ENCODE measurements around the gene NUP210.

The NUP210 gene

GRCh38 chr3:13338231-13338630 is 81.9 kb downstream of the NUP210 start:
- no peak for TF ChIP-seq L3MBTL2 (conservative IDR thresholded peaks at IDR 0.05)
- no peak for TF ChIP-seq PKNOX1 (IDR thresholded peaks at IDR 0.05)
- TF ChIP-seq FOXM1 (IDR thresholded peaks at IDR 0.05; ENCODE audit: borderline replicate concordance) = no peak
- no peak for TF ChIP-seq LEF1 (IDR thresholded peaks at IDR 0.05; ENCODE audit: borderline replicate concordance)
- TF ChIP-seq ARNT (IDR thresholded peaks at IDR 0.05) = no peak
- no peak for TF ChIP-seq NFRKB (IDR thresholded peaks at IDR 0.05)
- TF ChIP-seq FOXK2 (IDR thresholded peaks at IDR 0.05) = no peak
- TF ChIP-seq HDGF (IDR thresholded peaks at IDR 0.05; ENCODE audit: borderline replicate concordance) = no peak
- no peak for TF ChIP-seq ZNF384 (IDR thresholded peaks at IDR 0.05)
- TF ChIP-seq CTBP1 (IDR thresholded peaks at IDR 0.05; ENCODE audit: borderline replicate concordance) = no peak
- no peak for TF ChIP-seq ELF4 (IDR thresholded peaks at IDR 0.05)
- no peak for TF ChIP-seq BHLHE40 (IDR thresholded peaks at IDR 0.05; ENCODE audit: borderline replicate concordance)
- TF ChIP-seq SP1 (IDR thresholded peaks at IDR 0.05) = no peak
- no peak for TF ChIP-seq TARDBP (IDR thresholded peaks at IDR 0.05)
- TF ChIP-seq SUZ12 (IDR thresholded peaks at IDR 0.05) = no peak
- TF ChIP-seq FOXA1 (IDR thresholded peaks at IDR 0.05) = no peak
- POLR2A ChIA-PET = no interaction called here
- DNase-seq (ENCODE audit: extremely low spot score) = no peak
- CTCF ChIA-PET = no interaction called here

DNA sequence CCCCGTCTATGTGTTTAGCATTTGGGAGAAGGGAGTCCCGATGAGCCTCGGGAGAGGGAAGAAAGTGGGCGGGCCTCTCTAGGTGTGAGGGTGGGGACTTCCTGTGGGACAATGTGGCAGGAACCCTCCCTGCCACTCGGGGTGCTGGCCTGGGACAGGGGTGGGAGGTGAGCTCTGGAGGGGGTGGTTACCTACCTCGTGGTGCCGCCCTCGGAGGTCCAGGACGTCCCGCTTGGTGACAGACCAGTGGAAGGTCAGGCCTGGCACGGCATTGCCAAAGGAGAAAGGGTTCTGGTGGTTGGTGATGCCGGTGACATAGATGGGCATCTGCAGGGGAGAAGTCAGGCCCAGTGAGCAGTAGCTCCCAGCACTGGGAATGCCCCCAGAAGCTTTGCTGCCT is 83.5 kb downstream of the NUP210 start:
- POLR2A ChIA-PET = no interaction called here
- no peak for DNase-seq (ENCODE audit: extremely low spot score)
- no peak for TF ChIP-seq NFRKB (IDR thresholded peaks at IDR 0.05)
- TF ChIP-seq FOXM1 (IDR thresholded peaks at IDR 0.05; ENCODE audit: borderline replicate concordance) = no peak
- TF ChIP-seq BHLHE40 (IDR thresholded peaks at IDR 0.05; ENCODE audit: borderline replicate concordance) = no peak
- no peak for TF ChIP-seq ELF4 (IDR thresholded peaks at IDR 0.05)
- no peak for TF ChIP-seq FOXK2 (IDR thresholded peaks at IDR 0.05)
- TF ChIP-seq LEF1 (IDR thresholded peaks at IDR 0.05; ENCODE audit: borderline replicate concordance) = no peak
- TF ChIP-seq HDGF (IDR thresholded peaks at IDR 0.05; ENCODE audit: borderline replicate concordance) = no peak
- no peak for TF ChIP-seq L3MBTL2 (conservative IDR thresholded peaks at IDR 0.05)
- no peak for TF ChIP-seq ZNF384 (IDR thresholded peaks at IDR 0.05)
- no peak for TF ChIP-seq TARDBP (IDR thresholded peaks at IDR 0.05)
- no peak for TF ChIP-seq ARNT (IDR thresholded peaks at IDR 0.05)
- TF ChIP-seq FOXA1 (IDR thresholded peaks at IDR 0.05) = no peak
- TF ChIP-seq CTBP1 (IDR thresholded peaks at IDR 0.05; ENCODE audit: borderline replicate concordance) = no peak
- CTCF ChIA-PET = interaction anchor here (0.5 kb wide), 1 partner anchor 44 kb away, joined by 3 read pairs; no protein-coding TSS in a partner anchor

DNA sequence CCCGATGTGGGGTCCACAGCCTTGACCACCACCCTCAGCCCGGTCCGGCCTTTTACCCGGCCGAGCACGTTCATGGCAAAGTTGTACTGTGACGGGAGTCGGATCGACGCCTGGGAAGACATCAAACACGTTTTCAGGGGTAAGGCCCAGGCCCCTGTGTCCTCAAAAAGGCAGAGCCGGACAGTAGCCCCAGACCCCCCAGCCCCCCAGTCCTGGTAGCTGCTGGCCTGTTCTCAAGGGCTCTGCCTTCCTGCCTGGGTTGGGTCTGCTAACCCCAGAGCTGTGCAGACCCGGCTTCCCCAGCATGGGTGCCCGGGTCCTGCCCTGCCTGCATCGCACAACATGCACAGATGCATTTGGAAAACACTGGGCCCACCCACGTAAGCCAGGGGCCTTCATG is 84.6 kb downstream of the NUP210 start:
- ChIA-PET CTCF (no interaction called here), POLR2A (no interaction called here)
- no peak for DNase-seq (ENCODE audit: extremely low spot score)
- TF ChIP-seq LEF1 (IDR thresholded peaks at IDR 0.05; ENCODE audit: borderline replicate concordance) (no peak), FOXM1 (IDR thresholded peaks at IDR 0.05; ENCODE audit: borderline replicate concordance) (no peak), HDGF (IDR thresholded peaks at IDR 0.05; ENCODE audit: borderline replicate concordance) (no peak), L3MBTL2 (conservative IDR thresholded peaks at IDR 0.05) (no peak)

DNA sequence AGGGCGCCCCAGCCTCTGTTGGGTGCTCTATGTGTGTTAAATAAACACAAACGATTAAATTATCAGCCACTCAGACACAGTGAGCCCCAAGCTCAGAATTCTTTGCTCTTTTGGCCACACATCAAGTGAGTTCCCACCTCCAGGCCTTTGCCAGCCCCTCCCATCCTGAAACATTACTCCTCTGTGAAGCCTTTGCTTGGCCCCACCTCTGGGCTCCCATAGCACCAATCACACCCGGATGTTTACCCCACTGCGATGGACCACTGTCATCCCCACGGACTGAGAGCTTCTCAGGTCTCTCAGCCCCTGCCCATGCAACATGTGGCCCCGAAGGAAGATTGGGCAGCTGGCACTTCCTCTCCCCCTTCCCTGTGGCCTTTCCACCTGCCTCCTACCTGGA is 85.1 kb downstream of the NUP210 start:
- CTCF ChIA-PET = no interaction called here
- DNase-seq (ENCODE audit: extremely low spot score) = no peak
- TF ChIP-seq LEF1 (IDR thresholded peaks at IDR 0.05; ENCODE audit: borderline replicate concordance) (no peak), ARNT (IDR thresholded peaks at IDR 0.05) (no peak), PKNOX1 (IDR thresholded peaks at IDR 0.05) (no peak)
- POLR2A ChIA-PET = no interaction called here

DNA sequence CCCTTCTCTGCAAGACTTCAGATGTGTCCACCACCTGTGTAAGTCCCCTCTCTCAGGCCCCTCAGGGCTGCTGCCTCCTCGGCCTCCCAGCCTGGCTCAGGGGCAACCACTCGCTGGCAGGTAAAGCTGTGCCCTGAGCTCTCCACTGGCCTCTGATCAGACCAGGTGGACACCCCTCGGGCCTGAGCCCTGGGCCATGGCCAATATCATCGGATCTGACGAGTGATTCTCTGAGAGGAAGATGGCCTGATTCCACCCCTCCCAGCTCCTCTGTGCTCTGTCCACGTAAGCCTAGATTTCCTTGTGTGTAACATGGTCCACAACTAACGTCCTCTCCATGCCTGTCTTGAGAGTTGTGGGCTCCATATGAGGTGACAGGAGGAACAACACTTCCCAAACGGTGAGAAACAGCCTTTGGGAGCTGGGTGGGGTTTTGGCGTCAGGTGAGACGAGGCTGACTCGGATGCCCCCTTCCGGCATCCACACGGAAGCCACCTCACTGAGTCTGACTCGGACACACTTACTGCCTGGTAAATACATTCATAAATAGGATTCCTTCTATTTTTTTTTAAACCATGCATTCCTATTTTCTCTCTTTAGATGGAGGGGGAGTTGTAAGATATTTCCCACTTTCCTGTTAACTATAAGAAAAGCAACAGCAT is 86.8 kb downstream of the NUP210 start:
- ChIA-PET POLR2A (no interaction called here), CTCF (interaction anchor here (1.2 kb wide), 1 partner anchor 322 kb away, joined by 4 read pairs; no protein-coding TSS in a partner anchor)
- TF ChIP-seq ARNT (IDR thresholded peaks at IDR 0.05) (no peak), ZNF384 (IDR thresholded peaks at IDR 0.05) (no peak)
- DNase-seq (ENCODE audit: extremely low spot score) = no peak

DNA sequence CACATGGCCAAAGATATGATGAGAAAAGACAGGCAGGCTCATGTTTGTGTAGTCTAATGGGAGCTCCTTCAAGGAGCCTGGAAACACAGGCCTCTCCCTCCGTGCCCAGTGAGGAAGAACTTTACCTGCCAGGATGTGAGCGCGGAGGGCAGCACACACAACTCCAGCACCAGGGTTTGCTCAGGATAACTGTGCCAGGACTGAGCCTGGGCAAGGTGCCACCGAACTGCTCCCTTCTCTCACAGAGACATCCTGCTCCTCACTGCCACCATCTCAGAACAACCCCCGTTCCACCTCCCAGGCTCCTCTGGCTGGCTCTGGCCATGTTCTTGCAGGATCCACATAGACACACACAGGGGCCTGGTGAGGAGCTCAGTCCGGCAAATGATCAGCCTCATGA is 87.4 kb downstream of the NUP210 start:
- CTCF ChIA-PET = interaction anchor here (1.2 kb wide), 1 partner anchor 322 kb away, joined by 4 read pairs; no protein-coding TSS in a partner anchor
- POLR2A ChIA-PET = no interaction called here
- DNase-seq (ENCODE audit: extremely low spot score) = no peak
- no peak for TF ChIP-seq ZNF384 (IDR thresholded peaks at IDR 0.05)
- no peak for TF ChIP-seq SUZ12 (IDR thresholded peaks at IDR 0.05)
- TF ChIP-seq FOXK2 (IDR thresholded peaks at IDR 0.05) = no peak
- TF ChIP-seq FOXM1 (IDR thresholded peaks at IDR 0.05; ENCODE audit: borderline replicate concordance) = no peak
- no peak for TF ChIP-seq HDGF (IDR thresholded peaks at IDR 0.05; ENCODE audit: borderline replicate concordance)
- TF ChIP-seq TARDBP (IDR thresholded peaks at IDR 0.05) = no peak
- TF ChIP-seq ELF4 (IDR thresholded peaks at IDR 0.05) = no peak
- no peak for TF ChIP-seq FOXA1 (IDR thresholded peaks at IDR 0.05)
- no peak for TF ChIP-seq SP1 (IDR thresholded peaks at IDR 0.05)
- TF ChIP-seq PKNOX1 (IDR thresholded peaks at IDR 0.05) = no peak
- no peak for TF ChIP-seq LEF1 (IDR thresholded peaks at IDR 0.05; ENCODE audit: borderline replicate concordance)
- no peak for TF ChIP-seq BHLHE40 (IDR thresholded peaks at IDR 0.05; ENCODE audit: borderline replicate concordance)
- TF ChIP-seq ARNT (IDR thresholded peaks at IDR 0.05) = no peak
- no peak for TF ChIP-seq CTBP1 (IDR thresholded peaks at IDR 0.05; ENCODE audit: borderline replicate concordance)

All from HEK293T (cell line).